ENCODE measurements around the gene TNIK. TPM values are rescaled to one million over a fixed set of nuclear protein-coding genes. Genes with fewer than 3 reads are reported as not detected.

The TNIK gene
- total RNA-seq, 1 donor from 2014 or later: 56.6 TPM

DNA sequence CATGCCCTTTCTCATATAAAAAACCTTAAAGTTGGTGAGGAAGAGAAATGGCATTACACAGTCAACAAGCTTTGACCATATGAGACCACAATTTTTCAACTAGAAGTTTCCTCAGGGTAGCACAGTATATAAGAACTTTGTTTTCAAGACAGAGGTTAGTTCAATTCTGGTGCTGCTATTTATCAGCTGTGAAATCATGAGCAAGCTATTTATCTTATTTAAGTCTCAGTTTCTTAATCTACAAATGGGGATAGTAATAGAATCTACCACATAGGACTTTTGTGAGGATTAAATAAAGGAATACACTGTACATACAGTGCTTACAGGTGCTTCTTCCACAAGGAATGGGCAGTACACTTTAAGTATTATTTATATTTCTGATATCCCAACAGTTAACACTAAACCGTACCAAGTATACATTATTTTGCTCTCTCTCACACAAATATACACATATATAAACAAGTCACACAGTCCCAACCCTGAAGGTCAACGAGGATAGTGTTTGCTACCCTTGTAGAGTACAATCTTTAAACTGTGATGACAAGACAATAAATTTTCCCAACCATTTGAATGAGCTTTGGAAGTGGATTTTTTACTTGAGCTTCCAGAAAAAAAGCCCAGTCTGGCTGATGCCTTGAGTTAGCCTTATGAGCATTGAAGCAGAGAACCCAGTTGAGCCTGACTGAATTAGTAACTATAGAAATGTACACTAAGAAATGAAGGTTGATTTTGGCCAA, 178.8 kb downstream of the TNIK start:
- no peak for DNase-seq

DNA sequence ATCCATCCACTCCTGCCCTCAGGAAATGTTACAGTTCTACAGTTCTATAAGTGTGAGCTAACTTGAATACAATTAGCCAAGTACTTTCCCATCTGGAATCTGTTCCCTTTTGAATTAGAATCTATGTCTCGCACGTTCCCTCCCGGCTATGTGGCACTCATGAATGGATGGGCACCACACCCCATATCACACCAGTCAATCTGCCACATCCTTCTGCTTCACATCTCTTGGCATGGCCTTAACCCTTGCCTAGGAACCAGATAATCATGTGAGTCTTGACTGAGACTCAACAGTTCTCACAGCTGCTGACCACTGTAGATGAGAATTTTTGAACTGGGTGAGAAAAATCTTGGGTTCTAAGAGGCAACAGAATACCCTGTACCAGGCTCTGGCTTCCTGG, 180.2 kb downstream of the TNIK start:
- no peak for DNase-seq

DNA sequence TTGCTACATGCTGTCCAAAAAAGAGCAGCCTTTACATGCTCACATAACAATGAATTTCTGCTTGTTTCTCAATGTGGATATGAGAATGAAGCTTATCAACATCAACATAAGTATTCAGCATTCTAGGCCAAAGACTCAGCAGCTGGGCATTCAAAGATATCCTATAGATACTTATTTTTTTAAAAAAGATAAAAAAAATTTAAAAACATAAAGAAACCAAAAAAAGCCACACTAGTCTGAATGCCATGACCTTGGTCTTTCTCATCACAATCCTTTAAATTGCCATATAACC, 182.0 kb downstream of the TNIK start:
- no peak for DNase-seq

DNA sequence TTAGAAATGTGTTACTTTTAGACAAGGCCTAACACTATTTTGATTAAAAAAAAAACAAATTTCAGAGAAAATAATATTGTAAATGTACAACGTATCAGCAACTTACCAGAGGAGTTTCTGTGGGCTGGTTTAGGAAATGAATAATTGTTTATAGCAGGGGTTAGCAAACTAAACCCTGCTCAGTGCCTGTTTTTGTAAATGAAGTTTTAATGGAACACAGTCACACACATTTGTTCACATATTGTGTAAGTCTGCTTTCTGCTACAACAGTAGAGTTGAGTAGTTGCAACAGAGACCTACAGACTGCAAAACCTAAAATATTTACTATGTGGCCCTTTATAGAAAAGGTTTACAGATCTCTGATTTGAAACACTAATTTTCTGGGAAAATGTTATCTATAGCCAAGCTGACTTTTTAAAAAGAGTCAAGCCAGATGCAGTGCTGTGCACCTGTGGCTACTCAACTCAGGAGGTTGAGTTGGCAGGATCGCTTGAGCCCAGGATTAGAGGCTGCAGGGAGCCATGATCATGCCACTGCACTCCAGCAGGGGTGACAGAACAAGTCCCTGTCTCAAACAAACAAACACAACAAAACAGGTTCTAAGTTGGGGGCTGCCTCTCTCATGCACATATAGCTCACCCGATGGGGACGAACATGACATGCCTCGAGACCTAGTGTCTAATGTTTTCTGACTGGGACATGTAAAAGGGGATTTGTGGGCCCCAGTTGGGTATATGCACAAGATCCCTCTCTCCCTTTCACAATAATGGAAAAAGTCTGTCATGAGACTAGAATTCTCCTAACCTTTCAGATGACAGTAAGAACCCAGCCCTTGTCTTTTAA, 182.5 kb downstream of the TNIK start:
- DNase-seq: no peak

DNA sequence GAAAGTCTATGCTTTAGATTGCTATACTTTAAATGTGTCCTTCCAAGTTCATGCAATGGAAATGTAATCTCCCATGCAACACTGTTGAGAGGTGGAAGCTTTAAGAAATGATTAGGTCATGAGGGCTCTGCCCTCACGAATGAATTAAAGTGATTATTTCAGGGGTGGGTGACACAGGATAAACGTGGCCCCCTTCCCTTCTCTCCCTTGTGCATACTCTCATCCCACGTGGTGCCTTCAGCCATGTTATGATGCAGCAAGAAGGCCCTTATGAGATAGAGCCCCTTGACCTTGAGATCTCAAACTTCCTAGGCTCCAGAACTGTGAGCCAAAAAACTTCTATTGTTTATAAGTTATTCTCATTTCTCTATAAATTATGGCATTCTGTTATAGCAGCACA, 183.3 kb downstream of the TNIK start:
- DNase-seq: no peak

DNA sequence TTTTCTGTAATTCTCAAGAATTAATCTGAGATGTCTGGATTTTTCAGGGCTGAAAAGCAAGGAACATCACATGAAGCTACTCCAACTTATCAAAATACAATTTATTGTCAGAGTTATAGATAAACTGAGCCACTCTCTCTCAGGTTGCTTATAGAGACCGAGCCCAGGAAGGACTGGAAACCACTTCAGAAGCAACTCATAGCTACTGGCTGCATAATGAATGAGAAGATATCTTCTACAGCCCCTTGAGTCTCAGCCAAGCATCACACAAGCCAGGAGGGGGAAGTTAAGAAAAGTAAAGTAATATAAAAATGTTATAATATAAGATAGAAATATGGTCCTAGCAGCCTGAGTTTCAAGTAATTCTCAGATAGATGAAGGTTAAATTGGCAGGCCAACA, 186.0 kb downstream of the TNIK start:
- DNase-seq: no peak

DNA sequence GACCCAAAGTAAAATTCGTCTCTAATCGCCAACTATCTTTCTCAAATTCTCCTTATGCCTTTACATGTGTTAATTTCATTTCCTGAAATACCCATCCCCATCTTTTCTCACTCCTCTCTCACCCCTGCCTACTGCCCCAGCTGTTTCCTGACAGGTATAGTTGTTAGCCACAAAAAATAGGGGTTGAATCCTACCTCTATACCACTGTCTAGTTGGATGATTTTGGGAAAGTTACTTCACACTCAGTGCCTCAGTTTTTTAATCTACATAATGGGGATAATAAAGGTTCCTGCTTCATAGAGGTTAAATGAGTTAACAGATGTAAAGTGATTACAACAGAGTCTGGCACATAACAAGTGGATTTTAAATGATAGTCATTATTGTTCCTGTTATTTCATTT, 189.7 kb downstream of the TNIK start:
- no peak for DNase-seq

DNA sequence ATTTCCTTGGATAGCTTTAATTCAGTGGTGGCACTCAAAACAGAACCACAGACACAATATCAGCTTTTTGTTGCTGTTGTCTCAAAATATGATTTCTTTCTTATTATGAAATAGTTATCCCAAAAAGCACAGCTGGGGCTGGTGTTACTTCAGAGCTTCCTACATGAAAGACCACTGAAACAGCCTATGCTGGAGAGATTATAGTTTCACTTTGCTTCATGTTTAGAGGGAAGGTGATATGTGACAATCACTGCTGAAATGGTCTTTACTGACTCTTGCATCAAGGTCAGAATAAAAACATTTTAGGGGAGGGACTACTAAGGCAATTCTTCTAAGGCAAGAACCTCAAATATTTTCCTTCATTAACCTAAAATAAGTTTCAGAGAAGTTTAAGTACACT, 190.7 kb downstream of the TNIK start:
- no peak for DNase-seq

DNA sequence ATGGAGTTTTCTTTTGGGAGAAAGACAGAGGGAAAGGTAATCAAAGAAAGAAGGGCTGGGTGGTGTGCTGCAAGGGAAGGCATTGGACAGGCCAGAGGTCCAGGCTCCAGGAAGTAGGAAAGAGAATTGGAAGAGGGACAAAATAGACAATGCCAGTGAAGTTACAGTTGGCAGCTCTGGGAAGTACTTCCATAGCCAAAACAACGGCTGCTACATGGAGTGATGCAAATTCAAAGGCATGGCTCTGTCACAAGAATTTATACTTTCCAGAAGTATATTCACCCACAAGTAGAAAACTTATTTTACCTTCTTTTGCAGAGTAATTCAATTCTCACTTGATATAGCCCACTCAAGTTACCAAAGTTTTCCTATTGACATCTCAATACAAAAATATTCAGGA, 191.5 kb downstream of the TNIK start:
- no peak for DNase-seq

DNA sequence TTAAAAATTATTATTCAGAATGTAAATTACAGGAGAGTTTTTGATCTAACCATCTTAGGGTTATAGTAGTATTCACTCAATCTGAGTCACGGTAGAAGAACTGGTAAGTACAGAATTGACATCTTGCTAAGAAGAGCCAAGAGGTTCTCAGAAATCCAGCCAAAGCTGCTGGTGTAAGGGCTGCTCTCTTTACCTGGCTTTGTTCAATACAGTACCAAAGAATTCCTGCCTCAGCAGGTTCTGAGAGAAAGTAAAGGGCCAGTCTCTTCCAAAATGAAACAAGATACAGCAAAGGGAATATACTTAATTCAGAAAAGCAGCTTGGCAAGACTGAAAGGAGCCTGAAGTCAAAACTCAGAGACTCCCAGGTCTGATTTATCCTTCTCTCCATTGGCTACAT, 193.1 kb downstream of the TNIK start:
- peak; percentile 33 for DNase-seq

DNA sequence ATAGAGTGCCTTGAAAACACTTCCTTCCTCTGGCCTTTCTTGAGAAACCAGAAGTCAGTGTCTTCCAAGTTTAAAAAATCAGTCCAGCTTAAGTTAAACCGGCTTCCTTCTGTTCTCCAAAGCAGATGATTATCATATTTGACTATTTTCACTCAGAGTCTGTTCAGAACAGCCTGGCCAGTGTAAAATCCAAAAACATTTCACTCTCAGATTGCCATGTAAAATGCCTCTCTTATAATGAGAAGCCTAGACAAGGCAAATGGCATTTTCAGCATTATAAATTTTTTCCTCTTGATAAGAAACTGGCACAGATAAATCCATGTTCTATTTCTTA, 193.5 kb downstream of the TNIK start:
- no peak for DNase-seq

DNA sequence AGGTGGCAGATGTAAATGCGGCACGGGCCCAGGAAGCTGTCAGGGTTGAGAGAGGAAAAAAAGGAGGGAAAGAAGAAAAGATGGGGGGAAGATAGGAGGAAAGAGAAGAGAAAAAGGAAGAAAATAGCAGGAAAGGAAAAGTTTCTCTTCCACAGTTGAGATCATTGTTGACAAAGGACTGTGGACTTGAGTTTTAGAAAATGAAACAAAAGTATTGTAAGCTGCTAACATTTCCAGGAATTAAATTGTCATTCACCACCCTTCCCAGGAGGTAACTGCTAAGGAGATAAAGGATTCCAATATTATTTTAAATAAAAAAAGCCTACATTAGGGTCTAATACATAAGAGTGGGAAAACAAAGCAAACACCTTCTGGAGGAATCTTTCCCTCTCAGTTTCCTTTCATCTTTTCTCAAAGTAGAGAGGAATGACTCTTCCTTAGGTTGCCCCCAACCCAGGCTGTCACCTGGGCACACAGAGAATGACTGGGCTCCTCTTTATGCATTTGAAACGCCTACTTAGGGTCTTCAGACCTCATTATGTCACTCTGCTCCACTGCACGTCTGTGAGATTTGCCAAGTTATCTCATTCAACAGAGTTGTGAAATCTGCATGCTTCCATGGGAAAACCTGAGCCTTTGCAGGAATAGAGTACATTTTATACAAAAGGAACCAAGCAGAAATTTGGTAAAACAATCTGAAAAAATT, 194.0 kb downstream of the TNIK start:
- DNase-seq: peak; percentile 13

DNA sequence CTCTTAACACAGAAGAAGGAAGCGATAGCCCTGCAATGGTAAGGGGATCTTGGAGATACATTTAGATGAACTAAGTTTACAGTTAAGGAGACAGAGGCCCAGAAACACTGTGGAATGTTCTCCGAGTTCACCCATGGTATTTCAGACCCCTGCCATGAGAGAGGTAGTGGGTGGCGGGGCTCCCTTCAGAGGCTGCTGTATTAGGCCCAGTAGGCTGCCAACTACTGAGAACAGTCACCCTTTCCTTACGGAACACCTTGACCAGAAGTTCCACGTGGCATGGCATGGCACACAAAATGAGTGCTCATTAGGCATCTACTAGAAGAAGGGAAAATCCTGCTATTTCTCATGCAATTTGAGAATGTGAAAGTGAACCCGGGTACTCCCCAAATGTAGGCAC, 195.4 kb downstream of the TNIK start:
- no peak for DNase-seq

DNA sequence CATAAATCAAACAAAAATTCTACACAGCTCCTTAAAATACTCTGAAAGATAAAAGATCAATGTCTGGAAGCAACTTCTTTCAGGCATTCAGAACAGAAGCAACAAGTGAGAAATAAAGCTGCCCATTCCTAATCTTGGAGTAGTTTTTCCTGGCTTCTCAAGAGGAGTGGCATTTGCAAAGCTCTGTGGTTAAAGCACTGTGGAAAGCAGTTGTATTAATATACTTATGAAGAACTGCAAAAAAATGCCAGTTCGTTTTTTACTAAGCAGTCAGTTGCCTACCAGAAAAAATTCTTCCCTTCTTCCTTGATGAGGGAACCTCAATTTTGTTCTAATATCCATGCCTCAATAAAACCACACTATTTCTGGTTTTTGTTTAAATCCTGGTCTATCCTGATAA, 197.8 kb downstream of the TNIK start:
- no peak for DNase-seq

DNA sequence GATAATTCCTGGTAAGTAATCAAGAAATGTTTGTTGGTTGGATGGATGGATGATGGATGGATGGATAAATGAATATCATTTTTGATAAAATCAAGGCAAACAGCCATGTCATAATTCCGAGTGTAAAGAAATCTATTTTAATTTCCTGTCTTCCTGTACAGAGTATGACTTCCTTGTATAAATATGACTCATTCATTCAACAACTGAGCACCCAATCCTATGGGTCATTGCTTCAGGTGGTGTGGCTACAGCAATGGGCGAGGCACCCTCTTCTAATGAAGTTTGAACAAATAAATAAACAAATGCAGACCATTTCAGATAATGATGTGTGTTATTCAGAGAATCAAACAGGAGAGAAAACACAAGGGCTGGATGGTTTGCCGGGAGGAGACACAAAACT, 198.7 kb downstream of the TNIK start:
- DNase-seq: no peak

DNA sequence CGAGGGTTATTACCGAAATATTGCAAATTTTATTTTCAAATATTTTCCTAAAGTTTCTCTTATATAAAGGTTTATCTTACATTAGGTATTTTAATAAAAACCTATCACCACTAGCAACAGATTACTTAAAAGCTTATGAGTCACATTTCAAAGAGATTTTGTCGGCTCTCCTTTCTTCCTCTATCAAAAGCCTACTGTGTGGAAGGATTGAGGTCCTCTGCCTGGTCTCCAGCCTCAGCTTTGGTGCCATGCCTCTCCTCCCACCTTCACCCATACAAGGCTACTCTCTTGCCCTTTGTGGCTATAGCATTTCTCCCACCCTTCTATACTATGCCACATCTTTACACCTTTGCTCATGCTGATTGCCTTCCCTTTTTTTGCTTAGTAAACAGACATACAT, 199.3 kb downstream of the TNIK start:
- DNase-seq: no peak

DNA sequence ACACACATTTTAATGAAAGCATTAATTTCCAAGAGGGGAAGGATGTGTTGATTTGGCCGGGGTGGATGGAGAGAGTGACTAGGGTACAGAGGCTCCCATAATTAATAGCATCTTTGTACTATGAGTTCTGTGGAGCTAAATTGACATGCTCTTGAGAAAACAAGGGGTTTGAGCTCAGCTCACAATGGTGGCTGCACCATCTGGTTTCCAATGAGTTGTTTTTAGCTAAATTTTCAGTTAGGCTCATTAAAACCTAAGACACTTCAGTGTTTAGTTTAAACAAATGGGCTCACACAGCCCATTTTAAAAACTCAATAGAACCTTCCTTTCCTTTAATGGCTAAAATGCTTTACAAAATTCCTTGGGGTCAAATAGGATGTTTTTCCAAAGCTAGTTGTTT, 199.7 kb downstream of the TNIK start:
- no peak for DNase-seq

DNA sequence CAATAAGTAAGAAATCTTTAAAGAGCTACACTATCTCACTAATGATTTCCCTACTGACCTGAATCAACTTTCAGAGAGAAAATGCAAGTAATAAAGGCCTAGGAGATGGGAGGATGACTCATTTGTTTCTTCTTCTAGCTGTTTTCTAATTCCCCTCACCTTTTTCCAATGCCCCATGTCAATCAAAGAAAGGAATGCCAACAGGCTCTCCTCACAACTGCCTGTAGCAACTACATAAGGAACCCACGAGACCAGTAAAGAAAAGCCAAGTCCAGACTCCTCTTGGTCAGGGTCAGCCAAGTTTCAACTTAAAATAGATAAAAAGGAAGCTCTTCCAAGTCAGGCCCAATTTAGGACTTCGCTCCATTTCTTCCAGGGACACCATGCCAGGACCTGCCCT, 201.9 kb downstream of the TNIK start:
- no peak for DNase-seq

DNA sequence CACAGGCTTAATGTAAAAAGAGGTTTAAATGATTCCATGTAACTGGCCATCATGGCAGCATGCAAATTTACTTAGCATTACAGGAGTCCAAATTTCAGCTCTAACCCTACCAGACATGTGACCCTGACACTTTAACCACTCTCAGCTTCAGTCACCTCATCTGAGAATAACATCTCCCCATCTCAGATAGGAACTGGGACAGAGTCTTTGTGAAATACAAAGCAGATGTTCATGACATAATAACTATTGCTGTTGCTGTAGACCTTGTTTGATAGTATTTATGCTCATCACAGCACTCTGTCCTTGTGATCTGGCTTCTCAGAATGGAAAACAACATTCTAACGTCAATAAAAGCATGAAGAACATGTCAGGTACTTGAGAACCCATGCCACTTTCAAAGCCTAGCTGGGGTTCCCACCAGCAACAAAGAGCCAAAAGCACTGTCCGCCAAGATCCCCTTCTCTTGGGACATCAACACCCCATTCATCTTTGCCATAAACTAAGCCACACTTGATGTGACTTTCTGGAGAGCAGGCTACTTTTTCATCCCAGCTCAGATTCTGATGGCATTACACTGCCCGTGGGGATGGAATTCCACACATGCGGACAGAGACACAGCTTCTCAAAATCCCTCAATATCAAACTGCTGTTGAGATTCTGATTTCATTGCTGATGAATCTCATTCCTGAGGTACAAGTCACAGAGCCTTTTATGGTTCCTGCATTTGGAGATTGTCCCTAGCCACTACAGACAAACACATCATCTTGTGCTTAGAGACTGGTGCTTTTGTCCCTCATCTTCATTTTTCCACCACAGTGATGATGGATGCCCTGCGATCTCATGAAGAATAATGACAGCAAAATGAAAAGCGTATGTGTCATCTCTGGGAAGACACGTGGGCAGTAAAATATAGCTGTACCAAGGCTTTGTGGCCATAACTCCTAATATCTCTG, 202.7 kb downstream of the TNIK start:
- peak; percentile 14 for DNase-seq

DNA sequence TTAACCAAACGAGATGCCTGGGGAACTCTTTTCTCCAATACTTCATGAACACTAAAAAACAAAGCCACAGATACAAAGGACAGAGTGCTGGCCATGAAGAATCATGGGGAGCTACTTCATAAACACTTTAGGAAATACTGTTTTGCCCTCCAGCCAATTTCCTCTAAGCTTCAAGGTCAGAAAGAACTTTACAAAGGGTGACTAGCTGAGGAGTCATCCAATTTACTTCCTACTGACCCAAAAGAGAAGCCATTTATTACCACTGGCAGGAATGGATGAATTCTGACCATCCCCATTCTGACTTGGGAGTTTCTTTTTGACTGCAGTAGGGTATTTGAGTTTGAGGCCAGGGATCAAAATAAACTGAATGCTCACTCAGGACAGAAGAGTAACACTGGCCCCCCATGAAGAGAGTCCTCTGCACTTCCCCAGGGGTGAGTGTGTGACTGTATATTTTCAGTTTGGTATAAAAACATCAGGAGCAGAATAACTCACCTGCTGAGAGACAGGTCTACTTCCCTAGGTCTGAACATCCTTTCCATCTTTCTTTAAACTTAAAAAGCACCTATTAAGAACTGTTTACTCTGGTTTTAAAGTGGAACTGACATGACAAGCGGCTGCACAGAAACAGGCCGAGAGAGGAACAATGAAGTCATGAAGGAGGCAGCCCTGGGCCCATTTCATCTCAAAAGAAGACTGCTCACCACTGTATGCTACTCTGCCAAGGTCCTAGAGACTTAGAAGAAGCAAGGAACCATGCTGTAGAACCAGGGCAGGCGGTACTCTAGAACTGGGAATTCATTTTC, 203.6 kb downstream of the TNIK start:
- DNase-seq: no peak

DNA sequence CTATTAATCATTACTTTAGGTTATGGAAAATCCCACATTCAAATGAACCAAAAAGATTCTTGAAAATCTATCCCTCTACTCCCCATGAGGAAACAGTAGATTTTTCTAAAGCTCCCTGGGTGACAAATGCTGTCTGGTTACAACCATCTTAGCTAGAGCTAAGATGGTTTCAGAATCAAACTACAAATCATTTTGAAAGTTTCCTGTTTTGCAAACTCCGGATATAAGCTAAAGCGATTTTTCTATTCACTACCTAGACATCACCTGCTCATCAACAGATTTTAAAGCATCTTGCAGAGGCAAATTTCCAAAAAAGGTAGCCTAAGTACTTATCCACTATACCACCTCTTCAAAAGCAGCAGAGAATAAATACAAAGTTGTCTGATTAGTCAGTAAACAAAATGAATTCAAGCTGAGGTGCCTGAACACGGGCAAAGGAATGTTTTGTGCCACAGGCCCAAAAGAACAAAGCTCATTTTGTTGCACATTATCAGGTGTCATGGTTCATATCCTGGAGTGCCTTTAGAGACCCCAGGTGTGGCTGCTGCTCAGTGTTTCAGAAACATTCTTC, 204.9 kb downstream of the TNIK start:
- no peak for DNase-seq

Measured in tongue (tissue), 2 donors.